Spinal cord (tissue), 10 donors: ENCODE results near the gene F8A3. TPM values are rescaled to one million over a fixed set of nuclear protein-coding genes. Genes with fewer than 3 reads are reported as not detected.
"Not testable (repeated sequence)": the region's sequence is repeated elsewhere in the genome, so short reads cannot be mapped to it uniquely, and the experiment has no call there.

ENCODE experiments used
- DNase-seq, 6 donors: peaks; one replicate each; pipeline versions ENCODE4 v3.0.0 to v3.0.0-alpha.2; 2013 to 2015; ENCODE audit warnings: low spot score in 6 of 6, low read depth in 4 of 6
- H3K27ac ChIP-seq: one replicate; pipeline ENCODE4 v1.5.1; 2013; ENCODE audit warnings: low read depth, low read length, control low read depth
- H3K27me3 ChIP-seq: one replicate; pipeline ENCODE4 v1.6.1; 2013; ENCODE audit warnings: low read length; ENCODE audit not compliant: control insufficient read depth, insufficient read depth
- H3K36me3 ChIP-seq: one replicate; pipeline ENCODE4 v1.6.1; 2013; ENCODE audit warnings: low read length; ENCODE audit not compliant: control insufficient read depth, insufficient read depth
- H3K4me1 ChIP-seq: one replicate; pipeline ENCODE4 v1.6.1; 2013; ENCODE audit warnings: low read length; ENCODE audit not compliant: control insufficient read depth, insufficient read depth
- H3K4me3 ChIP-seq: one replicate; pipeline ENCODE4 v1.5.1; 2013; ENCODE audit warnings: low read depth, low read length, control low read depth
- H3K9me3 ChIP-seq: one replicate; pipeline ENCODE4 v1.6.1; 2013; ENCODE audit warnings: low read length; ENCODE audit not compliant: control insufficient read depth, insufficient read depth
- WGBS: methylation state at CpG from one replicate; pipeline ENCODE4 v1.1.5; 2013; ENCODE audit warnings: missing lambda C conversion rate; ENCODE audit not compliant: insufficient coverage; 5-methylcytosine and 5-hydroxymethylcytosine counted together
- long read RNA-seq, 4 donors: transcript quantifications; one replicate each; lab custom pipeline, GENCODE V29; 2026
- polyA plus RNA-seq, 2 donors: library from polyadenylated mRNA; unstranded; fragments of 120-200 nt; gene quantifications; one replicate each; pipeline ENCODE4 v1.2.1, GENCODE V29; 2013; ENCODE audit not compliant: insufficient read length in 2 of 2
- total RNA-seq, 2 donors: library from RNA; depleted of rRNA in 1 of 2; stranded (reverse); fragments of 120-200 nt in 1 of 2; fragments of >200 nt in 1 of 2; gene quantifications; one replicate each; pipeline versions ENCODE4 v1.2.3 to v1.2.4, GENCODE V29; 2013 to 2014
- donor health status: healthy.

Gene F8A3
- 1 to 10 TPM in 1 of 2 donors, under 1 TPM in 1; 0.88 to 2.4 TPM for total RNA-seq
- polyA plus RNA-seq: 1 to 10 TPM; 5.8 to 7.8 TPM
- long read RNA-seq, donor 1, transcript F8A3-201 (1 exons, 1,759 nt): major isoform, 5 of 5 reads
- long read RNA-seq, donor 1, partial matches to known transcripts: 0 of 5 reads
- long read RNA-seq, donor 1, other reads (novel, unspliced or antisense): 0 of 5 reads
- long read RNA-seq, donor 2: 0 reads
- long read RNA-seq, donor 3, transcript F8A3-201 (1 exons, 1,759 nt): major isoform, 5 of 5 reads
- long read RNA-seq, donor 3, partial matches to known transcripts: 0 of 5 reads
- long read RNA-seq, donor 3, other reads (novel, unspliced or antisense): 0 of 5 reads
- long read RNA-seq, donor 4, partial matches to known transcripts: 0 of 3 reads
- long read RNA-seq, donor 4, other reads (novel, unspliced or antisense): 0 of 3 reads

- WGBS: no CpG with 5 or more reads among the region's 51 CpGs
Observed at GRCh38 chrX:155458471-155458870, at the start of gene F8A3. TSS of gene F8A3 (minus strand) at chrX:155458620. CDS start at chrX:155458600, 20 bp downstream.

GRCh38 chrX:155505296-155505695, 46.9 kb upstream of the F8A3 start:
- H3K36me3 ChIP-seq: no peaks in the 10 kb centered on the region
- no peak overlapping the region for H3K27ac ChIP-seq
- DNase-seq: no peak
- no peaks in the 10 kb centered on the region for H3K27me3 ChIP-seq
- H3K9me3 ChIP-seq: peaks cover 3% of the 10 kb centered on the region
- H3K4me3 ChIP-seq: no peak overlapping the region
- no peaks in the 10 kb centered on the region for H3K4me1 ChIP-seq

More at GRCh38 chrX:155458471-155458870, at the start of gene F8A3:
- not testable (repeated sequence) for H3K27ac ChIP-seq, DNase-seq, H3K4me1 ChIP-seq, H3K4me3 ChIP-seq, H3K27me3 ChIP-seq, H3K36me3 ChIP-seq, H3K9me3 ChIP-seq

GRCh38 chrX:155495134-155495533, 36.7 kb upstream of the F8A3 start:
- H3K36me3 ChIP-seq, DNase-seq, H3K27me3 ChIP-seq, H3K4me3 ChIP-seq, H3K9me3 ChIP-seq, H3K27ac ChIP-seq, H3K4me1 ChIP-seq: not testable (repeated sequence)
- WGBS: no CpG with 5 or more reads among the region's 2 CpGs

GRCh38 chrX:155491421-155491820, 33.0 kb upstream of the F8A3 start:
- no CpG with 5 or more reads among the region's 3 CpGs for WGBS
- DNase-seq, H3K9me3 ChIP-seq, H3K27ac ChIP-seq, H3K4me3 ChIP-seq, H3K4me1 ChIP-seq, H3K27me3 ChIP-seq, H3K36me3 ChIP-seq: not testable (repeated sequence)

- no CpG with 5 or more reads among the region's 7 CpGs for WGBS
- not testable (repeated sequence) for H3K4me1 ChIP-seq, H3K27ac ChIP-seq, H3K36me3 ChIP-seq, H3K4me3 ChIP-seq, DNase-seq, H3K27me3 ChIP-seq, H3K9me3 ChIP-seq
Observed at GRCh38 chrX:155477136-155477535, 18.7 kb upstream of the F8A3 start.

- not testable (repeated sequence) for H3K4me3 ChIP-seq, H3K4me1 ChIP-seq, H3K36me3 ChIP-seq, DNase-seq, H3K27ac ChIP-seq, H3K9me3 ChIP-seq, H3K27me3 ChIP-seq
- WGBS: no CpG with 5 or more reads among the region's 9 CpGs
Observed at GRCh38 chrX:155466269-155466938, 8.0 kb upstream of the F8A3 start.

- H3K27ac ChIP-seq, H3K9me3 ChIP-seq, H3K36me3 ChIP-seq, H3K4me1 ChIP-seq, DNase-seq, H3K4me3 ChIP-seq, H3K27me3 ChIP-seq: not testable (repeated sequence)
- WGBS: no CpG with 5 or more reads among the region's 8 CpGs
Observed at GRCh38 chrX:155460501-155460900, 2.1 kb upstream of the F8A3 start.

GRCh38 chrX:155457761-155458447, 516 bp downstream of the F8A3 start:
- H3K9me3 ChIP-seq, H3K36me3 ChIP-seq, H3K27me3 ChIP-seq, H3K4me3 ChIP-seq, H3K27ac ChIP-seq, DNase-seq, H3K4me1 ChIP-seq: not testable (repeated sequence)
- WGBS: no CpG with 5 or more reads among the region's 97 CpGs

- H3K27ac ChIP-seq: no peak overlapping the region
- no peaks in the 10 kb centered on the region for H3K4me1 ChIP-seq
- no peak for DNase-seq
- H3K9me3 ChIP-seq: peaks cover 8% of the 10 kb centered on the region
- H3K36me3 ChIP-seq: no peaks in the 10 kb centered on the region
- no peaks in the 10 kb centered on the region for H3K27me3 ChIP-seq
- H3K4me3 ChIP-seq: no peak overlapping the region
Observed at GRCh38 chrX:155441097-155441496, 17.3 kb downstream of the F8A3 start.
